Endothelial cell of umbilical vein (primary cell): ENCODE data around the gene TPSB2. TPM values are rescaled to one million over a fixed set of nuclear protein-coding genes. Genes with fewer than 3 reads are reported as not detected.

Experiments
- BruUV-seq: library from RNA; stranded (reverse); fragments of 400-500 nt; replicated peaks from 2 replicates; lab custom pipeline; 2021; lab: Mats Ljungman, UMichigan
- CTCF ChIA-PET: fragments of 300-600, 350-600 bp; sonication (Branson Sonifier 250); formaldehyde crosslinking; loops from one replicate; lab custom pipeline; 2021; ENCODE audit warnings: antibody characterized with exemption, inconsistent platforms; lab: Charles Lee
- POLR2A ChIA-PET: fragments of 300-600, 350-600 bp; sonication (Branson Sonifier 250); formaldehyde crosslinking; loops from one replicate; lab custom pipeline; 2021; ENCODE audit warnings: antibody characterized with exemption, inconsistent platforms; lab: Charles Lee
- DNase-seq: peaks from one replicate; pipeline ENCODE4 v3.0.0-alpha.2; 2011; ENCODE audit warnings: low read depth, low spot score
- FAIRE-seq: peaks from 2 replicates; lab custom pipeline; 2011; peaks lifted over from hg19 to GRCh38; lab: Jason Lieb, UNC
- H2AFZ ChIP-seq: 2 replicates; pipeline ENCODE4 v1.6.0; 2012; ENCODE audit warnings: low read depth, low read length, control low read depth, inconsistent platforms
- H3K27ac ChIP-seq: 2 replicates; pipeline ENCODE4 v1.5.1; 2011; ENCODE audit warnings: low read depth, mild to moderate bottlenecking, control low read depth, low read length, moderate library complexity; ENCODE audit not compliant: insufficient read depth
- H3K27me3 ChIP-seq, 2 experiments: 2 replicates each; pipeline versions ENCODE4 v1.6.0 to v1.6.1; 2011; ENCODE audit warnings: low read length in 2 of 2, mixed read lengths in 1 of 2; ENCODE audit not compliant: control insufficient read depth in 2 of 2, insufficient read depth in 2 of 2
- H3K36me3 ChIP-seq, 2 experiments: 2 replicates in 1 of 2; 3 replicates in 1 of 2; pipeline ENCODE4 v1.5.1; 2011; ENCODE audit warnings: low read length in 2 of 2, mild to moderate bottlenecking in 1 of 2, moderate library complexity in 1 of 2; ENCODE audit not compliant: control insufficient read depth in 2 of 2, insufficient read depth in 2 of 2; ENCODE audit errors: extremely low read depth in 1 of 2
- H3K4me1 ChIP-seq: 3 replicates; pipeline ENCODE4 v1.5.1; 2011; ENCODE audit warnings: mild to moderate bottlenecking, low read length; ENCODE audit not compliant: control insufficient read depth, insufficient read depth; ENCODE audit errors: extremely low read depth
- H3K4me2 ChIP-seq: 2 replicates; pipeline ENCODE4 v1.6.1; 2011; ENCODE audit warnings: low read length, control low read depth, mixed read lengths; ENCODE audit not compliant: insufficient read depth
- H3K4me3 ChIP-seq, 3 experiments: fragments of 200-600 bp in 1 of 3; sonication (generic), shearing (Covaris generic) in 1 of 3; replicated peaks in 1 of 3; 2 replicates each; pipeline ENCODE4 v1.5.1; 2011 to 2016; ENCODE audit warnings: control low read depth in 3 of 3, low read length in 3 of 3, mild to moderate bottlenecking in 2 of 3, inconsistent platforms in 1 of 3, low read depth in 1 of 3, moderate library complexity in 1 of 3; ENCODE audit not compliant: insufficient read depth in 1 of 3
- H3K79me2 ChIP-seq: 2 replicates; pipeline ENCODE4 v1.6.0; 2012; ENCODE audit warnings: low read length, inconsistent platforms; ENCODE audit not compliant: control insufficient read depth, insufficient read depth
- H3K9ac ChIP-seq: replicated peaks from 2 replicates; pipeline ENCODE3; 2011; ENCODE audit warnings: low read length, control low read depth; ENCODE audit not compliant: insufficient read depth; ENCODE audit errors: extremely low read depth
- H3K9me1 ChIP-seq: replicated peaks from 3 replicates; pipeline ENCODE4 v1.6.0; 2011; ENCODE audit warnings: mild to moderate bottlenecking, low read length; ENCODE audit not compliant: control insufficient read depth, insufficient read depth; ENCODE audit errors: extremely low read depth
- H3K9me3 ChIP-seq: replicated peaks from 2 replicates; pipeline ENCODE4 v1.5.1; 2012; ENCODE audit warnings: low read length, inconsistent platforms; ENCODE audit not compliant: control insufficient read depth, insufficient read depth
- H4K20me1 ChIP-seq: replicated peaks from 2 replicates; pipeline ENCODE3; 2011; ENCODE audit warnings: mild to moderate bottlenecking, low read length; ENCODE audit not compliant: control insufficient read depth, insufficient read depth; ENCODE audit errors: extremely low read depth
- CTCF ChIP-seq, 2 donors: IDR thresholded peaks; 1 replicate in 1 of 2; 2 replicates in 1 of 2; pipeline ENCODE4 v1.5.1; 2011; ENCODE audit warnings: low read length in 2 of 2, mild to moderate bottlenecking in 2 of 2, moderate library complexity in 2 of 2, control low read depth in 1 of 2, inconsistent platforms in 1 of 2, low read depth in 1 of 2; ENCODE audit not compliant: insufficient read depth in 1 of 2; ENCODE audit errors: extremely low read depth in 1 of 2
- FOS ChIP-seq: IDR thresholded peaks from 2 replicates; pipeline ENCODE4 v1.6.1; 2011; ENCODE audit warnings: mild to moderate bottlenecking, low read length, moderate library complexity, borderline replicate concordance; ENCODE audit not compliant: insufficient read depth
- MAX ChIP-seq: IDR thresholded peaks from 2 replicates; pipeline ENCODE4 v1.6.1; 2011; ENCODE audit not compliant: insufficient read depth, insufficient read length
- MYC ChIP-seq: IDR thresholded peaks from one replicate; pipeline ENCODE4 v1.6.1; 2011; ENCODE audit warnings: mild to moderate bottlenecking, low read depth, low read length
- POLR2A ChIP-seq: IDR thresholded peaks from 2 replicates; pipeline ENCODE4 v1.6.1; 2012; ENCODE audit warnings: low read depth, mild to moderate bottlenecking, control low read depth, low read length
- POLR2AphosphoS5 ChIP-seq: IDR thresholded peaks from 2 replicates; pipeline ENCODE4 v1.6.1; 2012; ENCODE audit warnings: low read depth, mild to moderate bottlenecking, control low read depth, low read length, moderate library complexity; ENCODE audit not compliant: insufficient read depth
- dilution Hi-C: fragments of 300-500 bp; cut with MboI; formaldehyde crosslinking; loops from one replicate; pipeline ENCODE4 v1.15.0; 2019; ENCODE audit warnings: low sequenced_read_pairs; ENCODE audit not compliant: extremely low pct_ligation_motif_present
- intact Hi-C: fragments of 100-400 bp; cut with micrococcal nuclease; formaldehyde crosslinking; loops from one replicate; pipeline ENCODE4 v1.10.0; 2022
- polyA plus RNA-seq, 4 experiments: library from polyadenylated mRNA; depleted of rRNA in 3 of 4; stranded (reverse) in 3 of 4; unstranded in 1 of 4; fragments of >200 nt; gene quantifications; 2 replicates each; pipeline versions ENCODE4 v1.2.1 to v1.2.3, GENCODE V29; 2011 to 2012; ENCODE audit warnings: missing spikeins in 1 of 4
- total RNA-seq: library from RNA; stranded (reverse); gene quantifications from 2 replicates; pipeline ENCODE4 v1.2.3, GENCODE V29; 2021

Gene TPSB2
- total and polyA plus RNA-seq, 2 donors (not counting 3 experiments of a cell fraction or from before 2014, with no cell fraction given): not detected

GRCh38 chr16:1224558-1224957 lies 5.4 kb downstream of the TPSB2 start:
- Histone ChIP-seq H3K4me2 (no peak overlapping the region), H3K36me3 (no peaks in the 10 kb centered on the region), H3K4me1 (no peaks in the 10 kb centered on the region), H3K27ac (no peak overlapping the region), H4K20me1 (no peaks in the 10 kb centered on the region), H3K79me2 (no peaks in the 10 kb centered on the region), H2AFZ (no peak overlapping the region), H3K9ac (no peak overlapping the region), H3K27me3 (no peaks in the 10 kb centered on the region), H3K4me3 (no peak overlapping the region), H3K9me3 (no peaks in the 10 kb centered on the region), H3K9me1 (no peaks in the 10 kb centered on the region)
- ChIA-PET CTCF (no interaction called here), POLR2A (no interaction called here)
- dilution Hi-C loops (no loop called here), intact Hi-C loops (loop anchor here (5.0 kb wide), 1 partner anchor 693 kb away; the partner anchor contains the start of gene HS3ST6)
- TF ChIP-seq POLR2A: no peak
- no peak for TF ChIP-seq MAX
- TF ChIP-seq POLR2AphosphoS5: no peak
- TF ChIP-seq FOS: no peak
- no peak for TF ChIP-seq CTCF (IDR thresholded peaks at IDR 0.05; ENCODE audit: extremely low read depth in 1 of 2, insufficient read depth in 1 of 2, low read depth in 1 of 2, low read length in 2 of 2)
- no peak for TF ChIP-seq MYC
- DNase-seq: no peak
- no peak for FAIRE-seq
- no TSS peak for BruUV-seq
